ENCODE data around the gene ZG16. TPM values are rescaled to one million over a fixed set of nuclear protein-coding genes. Genes with fewer than 3 reads are reported as not detected.

The ZG16 gene
- total RNA-seq, 1 donor from 2014 or later: not detected

DNA sequence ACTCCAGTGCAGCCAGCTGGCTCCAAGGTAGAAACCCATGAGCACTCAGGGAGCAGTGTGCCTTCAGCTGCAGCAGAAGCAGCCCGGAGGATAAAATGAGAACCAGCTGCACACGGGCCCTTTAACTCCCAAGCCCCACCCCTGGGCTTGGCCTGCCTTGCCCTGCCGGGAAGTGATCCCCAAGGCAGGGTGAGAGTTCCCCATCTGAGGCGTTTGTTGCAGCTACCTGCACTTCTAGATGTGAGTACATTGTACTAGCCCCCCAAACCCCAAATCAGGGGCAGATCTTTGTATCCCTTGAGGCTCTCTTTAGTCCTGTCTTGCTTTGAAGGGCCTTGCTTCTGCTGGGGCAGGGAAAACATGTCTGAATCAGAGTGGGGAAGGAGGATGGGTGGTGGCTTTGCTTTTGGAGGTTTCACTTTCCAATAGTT is 42.2 kb downstream of the ZG16 start, which contains the start of gene MVP:
Gene MVP, plus strand, starts transcription at position 192 of the 431 bp plus-strand sequence. CDS start 10,088 bp downstream, outside the sequence.
- DNase-seq (ENCODE audit: low spot score): no peak

DNA sequence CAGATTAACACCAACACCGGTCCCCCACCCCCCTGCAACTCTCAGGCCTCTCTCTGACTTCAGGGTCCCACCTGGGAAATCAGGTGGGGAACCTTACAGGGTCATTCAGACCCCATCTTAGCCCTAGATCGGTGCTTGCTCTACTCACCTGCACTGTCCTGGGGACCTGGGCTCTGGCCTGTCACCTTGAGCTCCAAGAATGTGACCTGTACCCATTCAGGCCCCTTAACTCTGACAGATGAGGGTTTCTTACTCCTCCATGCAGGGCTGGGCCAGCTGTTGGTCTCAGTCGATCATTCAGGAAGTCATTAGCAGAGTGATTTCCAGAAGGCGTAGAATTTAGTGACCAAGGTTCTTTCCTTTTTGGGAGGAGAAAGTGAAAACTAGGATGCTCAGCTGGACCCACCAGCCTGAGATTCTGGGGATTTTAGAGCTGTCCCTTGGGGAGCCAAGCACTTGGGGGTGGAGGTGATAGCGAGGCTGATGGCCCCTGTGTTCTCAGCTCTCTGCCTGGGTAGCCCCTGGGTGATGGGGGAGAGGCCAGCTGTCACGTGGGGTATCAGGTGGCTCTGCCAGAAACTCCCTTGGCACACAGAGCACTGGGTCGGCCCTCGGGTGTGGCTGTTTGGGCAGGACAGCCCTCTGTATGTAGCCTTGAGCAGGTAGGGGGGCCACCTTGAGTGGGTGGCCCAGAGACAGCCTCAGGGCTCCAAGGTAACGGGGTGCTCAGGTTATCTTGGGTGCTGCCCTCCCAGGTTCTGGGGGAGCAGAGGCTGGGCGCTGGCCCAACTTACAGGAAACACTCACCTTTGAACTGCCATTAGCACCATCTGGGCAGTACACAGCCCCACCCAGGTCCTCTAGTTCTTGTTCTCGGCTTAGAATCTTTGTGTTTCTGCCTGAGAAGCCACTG is 42.9 kb downstream of the ZG16 start:
- no peak for DNase-seq (ENCODE audit: low spot score)

DNA sequence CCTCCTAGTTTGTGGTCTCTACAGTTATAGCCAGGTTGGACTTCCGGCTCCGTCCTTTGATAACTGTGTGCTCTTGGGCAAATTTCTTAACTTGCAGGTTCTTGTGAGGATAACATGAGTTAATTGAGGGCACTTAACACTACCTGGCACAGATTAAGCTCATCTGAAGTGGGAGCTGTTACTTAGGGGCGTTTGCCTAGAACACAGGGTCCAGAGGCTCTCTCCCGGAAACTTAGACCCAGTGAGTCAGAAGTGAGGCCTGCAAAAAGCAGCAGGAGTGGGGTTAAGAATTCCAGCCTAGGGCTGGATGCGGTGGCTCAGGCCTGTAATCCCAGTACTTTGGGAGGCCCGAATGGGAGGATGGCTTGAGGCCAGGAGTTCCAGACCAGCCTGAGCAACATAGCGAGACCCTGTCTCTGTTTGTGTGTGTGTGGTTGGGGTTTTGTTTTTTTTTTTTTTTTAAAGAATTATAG is 43.6 kb downstream of the ZG16 start:
- DNase-seq (ENCODE audit: low spot score): no peak

DNA sequence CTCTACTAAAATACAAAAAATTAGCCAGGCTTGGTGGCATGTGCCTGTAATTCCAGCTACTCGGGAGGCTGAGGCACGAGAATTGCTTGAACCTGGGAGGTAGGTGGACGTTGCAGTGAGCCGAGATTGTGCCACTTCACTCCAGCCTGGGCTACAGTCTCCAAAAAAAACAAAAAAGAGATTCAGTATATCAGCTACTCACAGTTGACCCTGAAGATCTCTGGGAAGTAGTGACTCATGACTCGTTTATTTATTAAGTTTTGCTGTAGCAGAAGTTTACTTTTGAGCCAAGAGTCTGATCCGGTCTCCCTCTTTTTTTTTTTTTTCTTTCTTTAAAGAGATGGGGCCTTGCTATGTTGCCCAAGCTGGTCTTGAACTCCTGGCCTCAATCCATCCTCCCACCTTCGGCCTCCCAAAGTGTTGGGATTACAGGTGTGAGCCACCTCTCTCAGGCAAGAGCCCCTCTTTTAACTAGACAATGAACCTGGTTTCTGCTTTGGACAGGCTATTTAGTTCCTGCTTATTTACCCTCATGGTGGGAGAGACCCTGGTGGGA is 46.6 kb downstream of the ZG16 start:
- no peak for DNase-seq (ENCODE audit: low spot score)

DNA sequence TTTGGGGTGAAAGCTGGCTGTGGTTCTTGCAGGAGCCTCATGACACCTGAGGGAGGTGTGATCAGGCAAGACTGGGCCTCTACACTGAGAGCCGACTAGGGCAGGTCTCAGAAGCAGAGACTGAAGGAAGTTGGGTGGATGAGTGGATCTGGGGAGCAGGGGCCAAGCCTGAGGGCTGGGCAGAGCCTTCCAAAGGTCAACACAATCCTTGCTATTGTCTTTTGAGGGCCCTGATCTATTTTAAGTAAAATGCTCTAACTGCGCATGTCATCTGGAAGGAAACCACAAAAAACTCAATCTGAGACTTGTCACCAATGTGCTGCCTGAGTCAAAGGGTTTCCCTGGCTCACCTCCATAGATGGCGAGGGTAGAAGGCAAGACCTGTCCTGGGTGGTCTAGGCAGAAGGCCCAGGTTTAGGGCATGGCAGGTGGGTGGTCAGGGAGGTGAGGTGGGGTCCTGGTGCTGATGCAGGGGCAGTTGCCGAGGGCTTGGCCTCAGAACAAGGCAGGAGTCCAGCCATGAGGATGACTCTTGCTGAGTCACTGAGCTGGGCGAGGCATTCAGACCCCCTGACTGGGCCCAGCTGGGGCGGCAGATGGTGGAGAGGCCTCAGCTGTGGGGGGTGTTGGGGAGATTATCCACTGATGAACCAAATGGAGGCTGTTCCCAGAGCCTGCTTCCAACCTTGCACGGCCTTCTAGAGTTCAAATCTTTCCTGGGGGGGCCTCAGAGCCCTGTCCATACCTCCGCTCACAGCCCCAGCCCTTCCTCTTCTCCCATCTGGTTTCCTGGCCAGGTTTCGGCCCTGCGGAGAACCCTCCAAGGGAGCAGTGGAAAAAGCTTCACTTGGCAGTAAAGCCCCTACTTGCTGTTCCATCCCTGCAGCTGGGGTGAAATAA is 47.3 kb downstream of the ZG16 start:
- DNase-seq (ENCODE audit: low spot score): no peak

DNA sequence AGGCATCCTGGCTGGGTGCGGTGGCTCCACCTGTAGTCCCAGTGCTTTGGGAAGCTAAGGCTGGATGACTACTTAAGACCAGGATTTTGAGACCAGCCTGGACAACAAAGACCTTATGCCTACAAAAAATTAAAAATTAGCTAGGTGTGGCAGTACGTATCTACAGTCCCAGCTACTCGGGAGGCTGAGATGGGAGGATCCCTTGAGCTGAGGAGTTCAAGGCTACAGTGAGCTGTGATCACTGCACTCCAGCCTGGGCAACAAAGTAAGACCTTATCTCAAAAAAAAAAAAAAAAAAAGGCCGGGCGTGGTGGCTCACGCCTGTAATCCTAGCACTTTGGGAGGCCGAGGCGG is 48.3 kb downstream of the ZG16 start:
- DNase-seq (ENCODE audit: low spot score): no peak

DNA sequence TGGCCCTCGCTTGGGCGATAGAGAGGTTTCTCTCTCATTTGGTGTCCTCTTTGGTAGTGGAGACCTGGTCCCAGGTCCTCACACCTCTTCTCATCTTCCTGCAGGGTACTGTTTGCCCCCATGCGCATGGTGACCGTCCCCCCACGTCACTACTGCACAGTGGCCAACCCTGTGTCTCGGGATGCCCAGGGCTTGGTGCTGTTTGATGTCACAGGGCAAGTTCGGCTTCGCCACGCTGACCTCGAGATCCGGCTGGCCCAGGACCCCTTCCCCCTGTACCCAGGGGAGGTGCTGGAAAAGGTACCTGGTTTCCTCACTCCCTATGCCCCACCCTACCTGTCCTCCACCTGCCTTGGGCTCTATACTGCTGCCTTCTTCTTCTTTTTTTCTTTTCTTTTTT is 52.7 kb downstream of the ZG16 start:
- no peak for DNase-seq (ENCODE audit: low spot score)

DNA sequence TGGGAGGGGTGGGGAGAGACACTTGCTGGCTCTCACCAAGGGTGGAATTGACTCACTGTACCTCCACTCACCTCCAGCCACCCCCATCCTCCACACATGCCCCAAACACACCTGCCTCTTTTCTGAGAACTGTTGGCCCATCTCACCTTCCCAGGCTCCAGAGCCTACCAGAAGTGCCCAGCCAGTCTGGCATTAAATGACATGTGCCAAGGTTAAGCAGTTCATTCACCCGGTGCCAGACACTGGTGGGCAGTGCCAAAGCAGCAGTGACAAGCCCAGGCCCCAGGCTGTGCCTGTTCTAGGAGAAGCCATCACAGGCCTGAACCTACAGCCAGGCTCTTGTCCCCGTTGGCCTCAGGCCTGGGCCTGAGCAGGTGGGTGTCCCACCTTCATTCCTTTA is 53.4 kb downstream of the ZG16 start:
- DNase-seq (ENCODE audit: low spot score): no peak

Other genes with a start within 250 kb of the ZG16 start
- gene SPN, start 115.0 kb upstream of the ZG16 start, total RNA-seq: 2.9 TPM
- 3.4 TPM for gene QPRT, start 99.1 kb upstream of the ZG16 start, total RNA-seq
- 5.2 TPM for gene C16orf54, start 32.3 kb upstream of the ZG16 start, total RNA-seq
- gene KIF22, start 12.5 kb downstream of the ZG16 start, total RNA-seq: 4.8 TPM
- 135 TPM for gene MAZ, start 28.3 kb downstream of the ZG16 start, total RNA-seq
- gene PRRT2, start 33.9 kb downstream of the ZG16 start, total RNA-seq: 1.5 TPM
- 11.1 TPM for gene PAGR1, start 37.9 kb downstream of the ZG16 start, total RNA-seq
- gene MVP, start 42.2 kb downstream of the ZG16 start, total RNA-seq: 150 TPM
- gene CDIPT, start 85.0 kb downstream of the ZG16 start, total RNA-seq: 117 TPM
- 1.1 TPM for gene SEZ6L2, start 121.3 kb downstream of the ZG16 start, total RNA-seq
- gene ASPHD1, start 122.2 kb downstream of the ZG16 start, total RNA-seq: 0.67 TPM
- 15.7 TPM for gene KCTD13, start 148.0 kb downstream of the ZG16 start, total RNA-seq
- gene TMEM219, start 183.8 kb downstream of the ZG16 start, total RNA-seq: 95.8 TPM
- 49.8 TPM for gene TAOK2, start 195.6 kb downstream of the ZG16 start, total RNA-seq
- gene HIRIP3, start 217.4 kb downstream of the ZG16 start, total RNA-seq: 11.0 TPM
- gene INO80E, start 218.0 kb downstream of the ZG16 start, total RNA-seq: 45.4 TPM
- gene DOC2A, start 232.8 kb downstream of the ZG16 start, total RNA-seq: 0.42 TPM
- not detected for gene C16orf92, start 244.9 kb downstream of the ZG16 start, total RNA-seq

Data from mesenteric fat pad (tissue), 1 donor.